GM21528 (cell line): ENCODE data around the gene NAALAD2.
"Not testable (repeated sequence)": the region's sequence is repeated elsewhere in the genome, so short reads cannot be mapped to it uniquely, and the experiment has no call there.

Source experiments
- ATAC-seq: cut with Tn5 transposase; IDR thresholded peaks from one replicate; pipeline ENCODE4 v1.9.1; 2021; ENCODE audit warnings: mild to moderate bottlenecking, moderate library complexity; ENCODE audit not compliant: unreplicated experiment, low FRiP score

Gene NAALAD2

DNA sequence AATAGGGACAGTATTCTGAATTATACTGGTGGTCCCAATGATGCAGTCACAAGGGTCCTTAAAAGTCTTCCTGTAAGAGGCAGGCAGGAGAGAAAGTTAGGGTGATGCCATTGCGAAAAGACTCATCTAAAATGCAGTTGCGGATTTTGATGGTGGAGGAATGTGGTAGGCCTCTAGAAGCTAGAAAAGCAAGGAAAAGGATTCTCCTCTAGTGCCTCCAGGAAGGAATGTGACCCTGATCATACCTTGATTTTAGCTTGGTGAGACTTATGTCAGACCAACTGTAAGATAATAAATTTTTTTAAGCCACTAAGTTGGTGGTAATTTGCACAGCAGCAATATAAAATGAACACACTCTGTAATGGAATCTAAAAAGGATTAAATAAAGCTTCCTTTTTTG lies 54.5 kb downstream of the NAALAD2 start:
- no peak for ATAC-seq

DNA sequence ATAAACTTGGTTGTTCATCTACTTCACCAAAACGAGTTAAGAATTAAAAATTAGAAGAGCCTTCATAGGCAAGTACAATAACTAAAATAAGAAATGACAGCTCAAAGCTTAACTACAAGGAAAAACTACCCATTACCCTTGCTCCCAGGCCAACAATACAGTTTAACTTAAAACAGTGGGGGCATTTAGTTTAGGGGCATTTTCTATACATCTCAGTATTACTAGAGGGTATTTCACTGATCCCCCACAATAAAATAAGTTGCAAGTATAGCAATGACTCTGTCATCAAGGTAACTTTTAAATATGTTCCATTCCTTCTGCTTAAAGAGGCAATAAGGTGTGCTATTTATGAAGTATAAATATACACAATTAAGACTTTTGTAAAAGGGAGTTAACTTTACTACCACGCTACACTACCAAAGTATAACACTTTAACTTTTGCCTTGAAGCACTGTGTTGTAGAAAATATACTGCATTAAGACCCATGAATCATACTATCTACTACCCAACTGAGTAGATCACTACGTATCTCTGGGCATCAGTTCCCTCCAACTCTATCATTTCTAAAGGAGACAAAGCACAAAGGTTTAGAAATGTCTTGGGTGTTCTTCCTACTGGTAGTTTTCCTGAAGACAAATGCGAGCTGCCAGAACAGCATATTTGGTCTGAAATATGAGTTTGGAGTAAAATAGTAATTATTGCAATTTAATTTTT lies 58.6 kb downstream of the NAALAD2 start:
- ATAC-seq, result no peak

DNA sequence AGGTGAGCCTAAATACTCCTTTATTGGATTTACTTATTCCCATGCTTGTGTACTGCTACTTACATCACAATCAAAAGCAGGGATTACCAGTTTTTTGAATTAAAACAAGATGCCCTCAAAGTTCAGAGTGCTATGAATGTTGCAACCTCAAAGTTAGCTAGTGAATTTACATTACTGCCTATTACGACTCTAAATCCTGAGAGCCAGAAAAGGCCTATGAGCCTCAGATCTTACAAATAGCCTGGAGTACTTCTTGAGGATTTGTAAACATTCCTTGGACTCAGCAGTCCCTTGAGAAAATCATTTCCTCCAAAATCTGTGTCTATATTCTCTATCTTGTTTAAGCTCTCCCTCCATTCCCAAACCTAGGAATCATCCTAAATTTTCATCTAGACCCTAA lies 62.9 kb downstream of the NAALAD2 start:
- no peak for ATAC-seq

DNA sequence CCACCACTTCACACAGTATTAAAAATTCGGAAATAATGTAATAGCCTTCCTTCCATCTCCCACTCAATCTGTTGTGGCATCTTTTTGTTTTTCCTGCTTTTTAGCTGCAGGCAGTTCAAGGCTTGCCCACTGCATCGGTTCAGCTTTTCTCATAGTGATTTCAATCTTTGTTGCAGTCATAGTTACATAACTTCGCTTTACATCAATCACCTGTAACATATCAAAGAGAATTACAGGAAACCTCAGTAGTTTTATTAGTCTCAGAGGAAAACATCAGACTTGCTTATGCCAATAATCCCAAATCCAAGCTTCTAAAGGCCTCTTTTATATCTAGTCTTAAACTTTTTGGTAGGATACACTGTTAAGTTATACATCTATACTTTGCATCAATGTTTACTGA lies 67.9 kb downstream of the NAALAD2 start:
- no peak for ATAC-seq

DNA sequence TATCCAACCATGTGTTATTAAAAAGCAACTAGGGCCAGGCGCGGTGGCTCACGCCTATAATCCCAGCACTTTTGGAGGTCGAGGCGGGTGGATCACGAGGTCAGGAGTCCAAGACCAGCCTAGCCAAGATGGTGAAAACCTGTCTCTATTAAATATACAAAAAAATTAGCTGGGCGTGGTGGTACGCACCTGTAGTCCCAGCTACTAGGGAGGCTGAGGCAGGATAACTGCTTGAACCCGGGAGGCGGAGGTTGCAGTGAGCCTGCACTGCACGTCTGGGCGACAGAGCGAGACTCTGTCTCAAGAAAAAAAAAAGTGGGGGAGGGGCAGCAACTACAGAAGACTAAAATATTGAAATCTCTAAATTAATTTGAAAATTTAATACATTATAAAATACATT lies 69.9 kb downstream of the NAALAD2 start:
- ATAC-seq, result no peak

DNA sequence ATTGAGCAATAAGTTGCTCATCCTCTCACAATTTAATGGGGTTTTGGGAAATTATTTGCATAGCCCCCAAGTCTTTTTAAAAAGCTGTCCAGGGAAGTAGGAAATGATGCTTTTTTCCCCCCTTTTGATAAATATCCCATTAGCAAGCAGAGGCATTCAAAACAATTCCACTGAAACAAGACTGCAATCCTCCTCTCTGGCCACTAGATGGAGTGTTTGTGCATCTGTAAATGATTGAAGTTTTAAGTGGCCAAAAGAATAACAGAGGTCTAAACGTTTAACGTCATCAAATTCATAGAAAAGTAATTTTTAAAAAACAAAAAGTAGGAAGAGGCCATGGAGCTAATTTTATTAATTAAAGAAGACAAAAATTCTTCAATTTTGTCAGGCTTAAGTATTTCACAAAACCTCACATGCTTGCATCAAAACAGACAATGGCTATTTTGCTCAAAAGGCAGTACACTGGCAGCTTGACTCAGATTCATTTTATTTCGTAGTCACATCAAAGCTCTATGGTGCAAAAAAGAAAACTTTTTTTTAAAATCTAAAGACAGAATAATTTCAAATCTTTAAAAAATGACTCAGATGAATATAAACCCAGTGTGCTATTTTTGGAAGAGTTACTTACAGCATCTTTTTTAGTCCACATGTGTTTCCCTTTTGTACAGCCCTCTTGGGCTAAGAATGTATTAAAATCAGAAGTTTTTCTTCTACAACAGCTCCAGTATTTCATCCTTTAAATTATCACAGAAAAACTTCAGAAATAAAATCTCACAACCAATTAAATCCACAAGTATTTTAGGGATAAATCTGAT lies 70.6 kb downstream of the NAALAD2 start:
- peak; percentile 78 for ATAC-seq

DNA sequence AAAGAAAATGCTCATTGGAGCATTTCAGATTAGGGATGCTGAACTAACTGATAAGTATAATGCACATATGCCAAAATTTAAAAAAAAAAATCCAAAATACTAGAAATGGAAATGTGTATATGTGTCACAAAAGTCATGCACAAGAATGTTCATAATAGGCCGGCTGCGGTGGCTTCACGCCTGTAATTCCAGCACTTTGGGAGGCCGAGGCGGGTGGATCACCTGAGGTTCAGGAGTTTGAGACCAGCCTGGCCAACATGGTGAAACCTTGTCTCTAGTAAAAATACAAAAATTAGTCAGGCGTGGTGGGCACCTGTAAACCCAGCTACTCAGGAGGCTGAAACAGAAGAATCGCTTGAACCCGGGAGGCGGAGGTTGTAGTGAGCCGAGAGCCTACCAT lies 73.5 kb downstream of the NAALAD2 start:
- not testable (repeated sequence) for ATAC-seq

DNA sequence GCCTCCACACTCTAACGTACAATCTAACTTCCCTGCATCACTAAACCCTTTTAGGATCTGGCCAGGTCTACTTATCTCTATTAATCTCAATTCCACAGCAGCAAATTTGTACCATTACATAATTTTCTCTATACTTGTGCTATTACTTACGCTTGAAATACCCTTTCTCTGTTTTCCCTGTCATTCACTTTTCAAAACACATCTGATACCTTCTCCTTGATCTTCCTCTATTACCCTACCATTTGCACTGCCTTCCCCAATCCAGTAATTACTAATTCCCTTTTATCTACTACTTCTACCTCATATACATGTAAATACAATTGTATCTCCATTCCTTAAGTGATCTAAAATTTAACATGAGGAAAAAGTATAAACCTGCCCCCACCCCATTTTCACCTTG lies 74.4 kb downstream of the NAALAD2 start:
- ATAC-seq, result no peak

DNA sequence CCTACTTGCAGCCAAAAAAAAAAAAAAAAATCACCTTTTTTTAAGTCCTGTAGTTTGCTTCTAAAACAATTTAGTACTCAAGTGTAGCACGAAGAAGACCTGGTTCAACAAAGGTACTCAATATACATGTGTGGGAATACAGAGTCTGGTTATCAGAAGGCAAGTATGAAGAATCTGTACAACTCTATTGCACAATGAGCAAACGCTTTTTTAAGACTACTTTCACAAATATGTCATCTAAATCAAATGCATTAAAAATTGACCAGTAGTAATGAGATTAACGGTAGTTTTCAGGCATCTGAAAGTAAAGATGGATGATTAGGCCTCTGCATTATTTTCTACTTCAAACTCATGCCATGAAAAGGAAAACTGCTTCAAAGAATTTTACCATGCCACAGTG lies 78.9 kb downstream of the NAALAD2 start:
- ATAC-seq, result no peak

DNA sequence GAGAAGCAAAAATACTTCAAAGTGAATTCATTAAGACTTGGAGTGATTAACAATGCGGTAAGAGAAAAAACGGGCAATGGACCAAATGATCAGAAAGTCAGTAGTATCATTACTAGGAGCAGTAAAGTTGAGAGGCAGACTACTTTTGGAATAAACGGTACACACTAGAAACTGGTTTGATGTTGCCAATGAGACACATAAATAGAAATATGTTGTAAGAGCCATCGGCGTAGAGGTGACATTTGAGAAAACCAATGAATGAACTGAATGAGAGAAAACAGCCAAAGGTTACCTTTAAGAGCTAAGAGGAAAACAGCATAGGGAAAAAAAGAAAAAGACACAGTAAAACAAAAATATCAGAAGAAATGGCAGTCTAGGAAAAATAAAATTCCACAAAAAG lies 82.1 kb downstream of the NAALAD2 start:
- no peak for ATAC-seq

DNA sequence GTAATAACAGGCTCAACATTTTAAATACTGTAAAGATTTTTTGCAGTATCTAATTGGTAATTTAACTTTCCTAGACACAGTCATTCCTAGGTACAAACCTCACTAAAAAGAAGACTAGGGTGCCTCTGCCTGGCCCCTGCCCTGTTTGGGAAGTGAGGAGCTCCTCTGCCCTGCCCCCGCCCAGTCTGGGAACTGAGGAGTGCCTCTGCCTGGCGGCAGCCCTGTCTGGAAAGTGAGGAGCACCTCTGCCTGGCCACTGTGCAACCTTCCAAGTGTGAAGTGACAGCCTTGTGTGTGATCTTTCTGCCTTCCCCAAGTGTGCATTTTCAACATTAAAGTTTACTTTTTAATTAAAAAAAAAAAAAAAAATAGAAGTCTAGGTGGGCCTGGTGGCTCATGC lies 84.1 kb downstream of the NAALAD2 start:
- no peak for ATAC-seq

DNA sequence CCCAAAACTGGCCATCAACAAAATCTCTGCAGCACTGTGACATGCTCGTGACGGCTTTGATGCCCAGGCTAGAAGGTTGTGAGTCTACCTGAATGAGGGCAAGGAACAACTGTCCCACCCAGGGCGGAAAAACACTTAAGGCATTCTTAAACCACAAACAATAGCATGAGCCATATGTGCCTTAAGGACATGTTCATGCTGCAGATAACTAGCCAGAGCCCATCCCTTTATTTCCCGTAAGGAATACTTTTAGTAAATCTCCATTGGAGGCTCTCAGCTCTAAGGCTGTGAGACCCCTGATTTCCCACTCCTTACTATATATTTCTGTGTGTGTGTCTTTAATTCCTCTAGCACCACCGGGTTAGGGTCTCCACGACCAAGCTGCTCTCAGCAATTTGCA lies 85.0 kb downstream of the NAALAD2 start:
- ATAC-seq, result no peak

DNA sequence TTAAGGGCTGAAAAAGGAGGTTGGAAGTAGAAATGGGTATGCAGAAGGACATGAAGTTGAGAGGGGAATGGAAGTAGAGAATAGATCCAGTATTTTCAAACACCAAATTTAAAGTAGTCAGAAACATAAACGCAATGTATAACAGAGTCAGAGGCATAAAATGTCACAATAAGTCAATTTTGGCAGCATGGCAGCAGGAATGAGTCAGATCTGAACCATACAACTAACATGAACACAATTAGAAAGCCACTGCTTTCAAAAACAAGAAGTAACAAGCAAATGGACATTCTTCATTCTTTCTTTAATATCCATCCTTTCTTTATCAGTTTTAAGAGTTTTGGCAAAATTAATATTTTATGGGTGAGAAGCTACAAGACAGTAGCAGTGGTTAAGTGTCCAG lies 85.9 kb downstream of the NAALAD2 start:
- no peak for ATAC-seq

DNA sequence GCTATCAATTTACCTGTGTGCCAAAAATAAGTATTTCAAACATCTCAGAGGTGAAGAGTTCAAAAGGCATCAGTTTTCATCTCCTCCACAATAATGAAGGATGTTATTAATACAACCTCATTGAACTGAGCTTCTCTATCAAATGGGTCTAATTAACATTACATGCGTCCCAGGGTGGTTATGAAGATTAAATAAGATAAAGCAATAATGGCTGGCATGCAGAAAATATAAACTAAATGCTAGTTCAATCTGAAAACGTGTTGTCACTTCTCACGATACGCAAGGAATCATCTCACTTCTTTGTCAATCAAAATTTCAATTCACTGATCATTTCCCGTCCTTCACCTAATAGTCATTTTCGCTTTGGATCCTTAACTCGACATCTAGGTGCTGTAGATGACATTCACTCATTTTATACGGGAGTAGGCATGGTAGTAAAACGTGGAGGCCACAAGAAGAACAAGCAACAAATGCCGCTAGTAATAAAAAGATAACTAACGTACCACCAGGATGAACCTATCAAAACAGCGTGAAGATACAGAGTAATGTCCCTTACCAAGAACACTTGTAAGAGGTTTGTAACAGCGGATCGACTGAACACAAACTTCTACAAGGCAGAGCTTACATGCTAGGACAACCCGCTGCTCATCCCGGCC lies 87.5 kb downstream of the NAALAD2 start:
- no peak for ATAC-seq

DNA sequence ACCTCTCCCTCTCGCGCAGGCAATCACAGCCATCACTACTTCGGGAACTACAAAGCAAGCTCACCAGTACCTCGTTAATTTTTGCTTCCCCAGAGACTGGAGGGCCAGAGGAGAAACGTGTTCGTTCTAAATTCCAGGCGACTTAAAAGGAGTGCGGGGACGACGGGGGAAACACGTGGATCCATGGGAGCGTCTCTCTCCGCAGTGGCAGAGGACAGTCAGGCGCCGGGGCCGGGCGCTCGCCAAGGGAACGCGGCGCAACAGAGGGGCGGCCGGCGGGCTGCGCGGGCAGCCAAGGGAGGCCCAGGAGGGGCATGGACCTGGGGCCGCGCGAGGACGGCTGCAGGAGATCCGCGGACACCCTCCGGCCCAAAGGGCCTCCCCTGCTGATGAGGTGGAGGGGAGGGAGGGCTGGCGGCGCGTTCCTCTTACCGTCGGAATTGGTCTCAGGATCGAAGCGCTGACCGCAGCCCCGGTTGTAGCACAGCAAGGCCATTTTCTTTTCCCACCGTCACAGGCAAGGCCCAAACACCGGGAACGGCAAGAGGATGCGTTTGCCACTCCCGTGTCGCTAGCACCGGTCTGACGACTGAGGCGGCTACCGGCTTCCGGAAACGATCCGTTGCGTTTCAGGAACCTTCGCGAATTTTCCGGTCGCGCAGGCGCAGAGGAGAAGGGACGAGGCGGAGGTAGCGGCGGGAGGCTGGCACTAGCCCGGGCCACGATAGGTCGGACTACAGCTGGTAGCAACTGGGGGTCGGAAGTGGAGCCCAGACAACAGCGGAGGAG lies 88.2 kb downstream of the NAALAD2 start, which contains the start of gene CHORDC1:
Gene CHORDC1, minus strand, starts transcription at position 591 of the 789 bp plus-strand sequence. Its CDS starts 95 bp downstream, at position 496.
- ATAC-seq, result peak; percentile 93

DNA sequence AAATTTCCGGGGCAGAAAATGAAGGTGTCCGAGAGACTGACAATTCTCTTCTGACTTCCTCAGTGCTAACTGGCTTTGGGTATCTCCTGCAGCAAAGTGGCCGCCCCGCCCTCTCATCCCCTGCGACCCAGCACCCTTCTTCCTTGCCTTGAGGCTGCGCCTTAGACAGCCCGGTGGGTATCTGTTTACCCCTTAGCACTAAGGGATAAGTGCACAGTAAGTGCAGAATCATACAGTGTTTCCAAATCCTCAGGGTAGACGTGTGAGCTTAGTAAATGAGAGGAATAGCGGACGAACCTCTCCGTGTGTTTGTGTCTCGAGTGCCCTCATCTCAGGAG lies 88.8 kb downstream of the NAALAD2 start:
- ATAC-seq, result peak; percentile 60

DNA sequence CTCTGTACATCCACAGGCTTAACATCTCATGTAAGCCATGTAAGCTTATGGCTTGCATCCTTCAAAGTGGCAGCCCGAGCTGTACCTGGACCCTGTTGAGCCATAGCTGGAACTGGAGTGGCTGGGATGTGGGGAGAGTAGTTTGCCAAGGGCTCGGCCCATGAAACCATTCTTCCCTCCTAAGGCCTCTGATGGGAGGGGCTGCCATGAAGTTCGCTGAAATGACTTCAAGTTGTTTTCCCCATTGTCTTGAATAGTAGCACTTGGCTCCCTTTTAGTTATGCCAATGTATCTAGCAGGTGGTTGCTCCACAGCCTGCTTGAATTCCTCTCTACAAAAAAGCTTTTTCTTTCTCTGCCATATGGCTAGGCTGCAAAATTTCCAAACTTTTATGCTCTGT lies 93.6 kb downstream of the NAALAD2 start:
- ATAC-seq, result no peak

DNA sequence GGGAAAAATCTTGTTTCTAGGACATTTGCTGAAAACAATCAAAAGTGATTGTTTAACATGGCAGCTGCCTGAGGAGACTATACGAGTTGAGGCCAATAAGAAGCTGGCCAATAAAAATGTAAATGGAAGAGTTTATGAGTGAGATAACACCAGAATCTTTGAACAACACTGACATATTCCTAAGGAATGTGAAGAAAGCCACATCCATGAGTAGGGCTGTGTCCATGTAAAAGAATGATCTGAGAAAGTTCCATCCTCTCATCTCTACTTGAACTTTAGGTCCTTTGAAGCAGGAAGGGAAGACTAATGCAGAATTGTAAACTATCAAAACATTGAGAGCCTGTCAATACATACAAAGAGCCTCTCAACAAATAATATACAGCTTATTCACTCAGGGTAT lies 95.3 kb downstream of the NAALAD2 start:
- no peak for ATAC-seq

DNA sequence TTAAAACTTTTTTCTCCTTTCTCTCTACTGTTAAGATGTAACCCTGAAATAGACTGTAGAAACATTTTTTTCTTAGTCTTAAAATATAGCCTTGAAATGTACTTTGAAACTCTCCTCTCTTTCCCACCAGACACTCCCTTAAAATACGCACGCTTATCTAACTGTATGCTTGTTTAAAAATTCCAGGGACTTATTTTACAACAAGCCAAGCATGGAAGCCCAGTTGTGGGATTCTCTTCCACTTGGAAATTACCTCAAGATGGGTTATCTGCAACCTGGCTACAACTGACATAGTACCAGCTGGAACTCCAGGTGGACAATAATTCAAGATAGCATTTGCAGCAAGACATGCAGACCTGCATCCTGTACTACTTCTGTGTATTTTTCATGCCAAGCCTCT lies 100.5 kb downstream of the NAALAD2 start:
- ATAC-seq, result no peak

DNA sequence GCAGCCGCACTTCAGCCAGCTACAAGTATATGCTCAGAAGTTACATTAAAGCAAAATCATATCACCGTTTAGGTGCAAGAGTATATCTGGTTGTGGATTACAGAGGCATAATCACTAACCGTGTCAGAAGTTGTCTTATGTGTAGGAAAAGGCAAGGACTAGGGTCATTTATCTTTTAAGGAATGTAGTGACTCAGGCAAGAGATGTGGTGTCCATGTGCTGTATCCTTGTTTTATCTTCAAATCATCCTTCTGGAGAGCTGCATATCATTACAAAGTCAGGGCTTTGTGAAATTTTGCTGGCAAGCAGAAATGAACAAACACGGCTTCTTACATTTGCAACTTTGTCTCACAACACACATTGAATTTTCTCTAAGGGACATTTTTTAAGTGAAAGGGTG lies 101.1 kb downstream of the NAALAD2 start:
- ATAC-seq, result no peak

DNA sequence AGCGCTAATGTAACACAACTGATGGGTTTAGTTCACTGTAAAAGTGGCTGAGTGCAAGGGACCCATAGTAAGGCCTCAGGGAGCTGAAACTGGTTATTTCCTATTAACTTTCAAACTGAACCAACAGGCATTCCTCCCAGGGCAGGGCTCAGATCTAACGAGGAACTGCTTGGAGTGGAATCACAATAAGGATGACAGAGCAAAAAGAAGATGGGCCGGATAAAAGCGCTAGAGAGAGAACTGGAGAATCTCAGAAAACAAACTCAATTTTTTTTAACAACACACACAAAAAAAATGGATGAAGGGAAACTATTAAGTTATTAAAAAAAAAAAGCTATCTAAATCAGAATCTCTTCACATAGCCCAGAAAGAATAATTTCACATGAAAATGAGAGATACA lies 102.5 kb downstream of the NAALAD2 start:
- ATAC-seq, result no peak
